Fibroblast of skin of back (primary cell): ENCODE measurements around the gene IDH2.
A peak's percentile ranks its signal among the peaks of the same experiment; 100 is the strongest.

Source experiments
- DNase-seq: peaks from one replicate; pipeline ENCODE4 v3.0.0-alpha.2; 2013

Gene IDH2

DNA sequence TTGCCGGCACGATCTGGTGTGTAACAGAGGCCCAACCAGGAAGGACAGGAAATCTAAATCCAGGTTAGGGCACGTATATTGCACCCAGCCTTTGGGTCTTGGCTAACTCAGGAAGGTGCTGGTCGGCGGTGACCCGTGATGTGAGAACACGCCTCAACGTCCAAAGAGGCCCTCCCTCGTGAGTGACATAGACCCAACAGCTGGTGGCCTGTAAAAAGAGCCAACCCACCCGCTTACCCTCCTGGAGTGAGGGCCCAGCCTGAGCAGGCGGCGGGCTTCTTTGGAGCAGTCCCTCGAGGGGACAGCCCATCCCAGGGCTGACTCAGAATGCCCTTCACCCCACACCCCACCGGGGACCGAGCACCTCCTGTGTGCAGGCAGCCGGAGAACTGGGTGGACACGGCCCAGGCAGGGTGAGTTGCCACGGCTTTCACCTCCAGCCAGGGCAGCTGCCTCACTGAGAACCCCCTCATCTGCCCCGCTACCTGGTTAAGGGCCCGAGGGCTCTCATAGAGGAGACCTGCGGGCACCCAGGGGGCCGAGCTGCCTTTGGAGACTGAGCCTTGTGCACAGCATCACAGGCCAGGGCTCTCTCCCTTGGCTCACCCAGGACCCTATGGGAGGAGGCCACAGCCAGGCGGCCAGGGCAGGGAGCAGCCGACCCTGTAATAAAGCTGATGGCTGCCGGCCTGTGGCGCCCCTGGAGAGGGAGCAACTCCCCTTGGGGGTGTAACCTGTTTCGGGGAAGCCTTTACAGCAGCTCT is 59.3 kb downstream of the IDH2 start:
- no peak for DNase-seq

DNA sequence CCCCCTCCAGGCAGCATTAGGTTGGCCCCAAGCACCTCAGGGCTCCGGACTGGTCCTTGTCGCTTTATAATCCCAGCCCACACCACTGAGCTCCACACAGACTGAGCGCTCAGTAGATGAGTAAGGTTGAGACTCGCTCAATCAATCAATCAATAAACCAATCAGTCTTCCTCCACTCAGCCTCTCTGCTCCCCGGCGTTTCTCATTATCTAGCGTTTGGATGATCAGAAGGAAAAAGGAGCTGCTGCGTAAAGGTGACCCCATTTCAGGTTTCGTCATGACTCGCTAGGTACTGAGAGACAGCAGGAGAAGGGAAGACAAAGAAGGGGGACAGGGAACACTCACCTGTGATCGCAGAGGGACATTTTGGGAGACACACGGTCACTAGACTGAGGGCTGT is 59.9 kb downstream of the IDH2 start:
- no peak for DNase-seq

DNA sequence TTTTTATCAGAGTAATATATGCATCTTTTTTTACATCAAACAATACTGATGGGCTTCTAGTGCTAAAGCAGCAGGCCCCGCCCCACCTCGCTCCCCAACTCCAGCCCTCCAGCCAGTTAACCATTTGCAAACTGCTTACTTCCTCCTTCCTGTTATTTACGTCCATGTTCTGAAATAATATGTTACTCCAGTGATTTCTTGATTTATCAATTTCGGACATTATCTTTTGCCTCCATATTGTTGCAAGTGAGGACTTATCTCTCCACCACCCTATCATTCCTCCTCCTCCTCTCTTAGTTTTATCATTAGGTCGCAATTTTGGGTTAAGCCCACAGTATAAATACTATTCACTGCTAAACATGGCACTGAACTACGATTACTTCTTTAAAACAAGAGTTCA is 61.6 kb downstream of the IDH2 start:
- no peak for DNase-seq

DNA sequence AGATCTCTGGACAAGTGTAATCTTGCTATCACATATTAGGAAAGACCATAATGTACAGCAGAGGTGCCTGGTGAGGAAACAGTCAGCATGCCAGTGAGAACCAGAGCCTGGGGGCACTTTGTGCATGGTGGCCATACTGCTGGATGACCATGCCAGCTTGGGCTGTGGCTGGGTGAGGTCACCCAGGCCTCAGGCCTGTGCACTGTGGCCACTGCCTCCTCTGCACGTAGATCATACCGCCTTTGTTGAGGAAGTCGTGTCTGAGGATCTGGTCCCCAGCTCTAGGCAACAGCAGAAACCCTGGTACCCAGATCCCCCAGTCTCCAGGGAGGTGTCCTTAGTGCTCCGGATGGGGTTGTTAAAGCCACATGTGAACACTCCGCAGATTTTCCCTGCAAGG is 62.3 kb downstream of the IDH2 start:
- DNase-seq: no peak

DNA sequence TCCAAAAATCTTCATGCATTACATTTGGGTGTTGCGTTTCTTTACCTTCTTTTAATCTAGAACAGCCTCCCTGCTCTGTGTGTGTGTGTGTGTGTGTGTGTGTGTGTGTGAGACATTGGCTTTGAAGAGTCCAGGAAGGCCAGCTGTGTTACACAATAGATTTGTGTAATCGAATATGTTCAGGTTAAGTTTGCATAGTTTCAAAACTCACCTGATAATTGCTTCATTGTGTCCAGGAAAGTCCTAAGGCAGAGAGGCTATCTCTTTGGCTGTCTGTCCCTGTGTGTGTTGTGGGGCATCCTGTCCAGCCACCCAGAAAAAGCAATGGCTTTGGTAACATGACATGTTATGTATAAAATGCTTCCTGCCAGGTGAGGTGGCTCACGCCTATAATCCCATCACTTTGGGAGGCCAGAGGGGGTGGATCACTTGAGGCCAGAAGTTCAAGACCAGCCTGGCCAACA is 63.6 kb downstream of the IDH2 start:
- no peak for DNase-seq

DNA sequence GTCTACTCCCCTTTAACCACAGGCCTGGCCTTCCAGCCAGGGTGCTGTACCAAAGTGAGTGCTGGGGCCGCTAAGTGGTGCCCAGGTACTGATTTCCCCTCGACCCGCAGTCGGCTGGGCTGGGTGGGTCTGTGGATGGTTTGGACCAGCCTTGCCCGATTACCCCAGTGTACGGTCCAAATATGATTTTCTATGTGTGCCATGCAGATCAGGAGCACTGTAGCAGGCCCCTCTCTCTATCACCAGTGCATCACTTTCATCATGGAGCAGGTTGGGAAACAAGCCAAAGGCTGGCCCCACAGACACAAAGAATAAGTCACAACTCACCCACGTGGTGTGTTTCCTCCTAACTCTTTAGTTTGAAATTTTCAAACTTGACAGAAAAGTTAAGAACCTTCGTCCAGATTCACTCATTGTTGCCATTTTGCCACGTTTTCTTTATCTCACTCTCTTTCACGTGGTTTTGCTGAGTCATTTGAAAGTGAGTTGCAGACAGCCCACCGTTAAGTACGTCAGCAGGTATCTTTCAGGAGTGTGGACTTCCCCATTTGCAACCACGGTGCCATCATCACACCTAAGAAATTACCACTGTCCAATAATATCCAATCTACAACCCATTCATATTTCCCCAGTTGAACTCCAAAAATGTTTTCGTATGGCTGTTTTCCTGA is 64.2 kb downstream of the IDH2 start:
- DNase-seq: peak; percentile 18

DNA sequence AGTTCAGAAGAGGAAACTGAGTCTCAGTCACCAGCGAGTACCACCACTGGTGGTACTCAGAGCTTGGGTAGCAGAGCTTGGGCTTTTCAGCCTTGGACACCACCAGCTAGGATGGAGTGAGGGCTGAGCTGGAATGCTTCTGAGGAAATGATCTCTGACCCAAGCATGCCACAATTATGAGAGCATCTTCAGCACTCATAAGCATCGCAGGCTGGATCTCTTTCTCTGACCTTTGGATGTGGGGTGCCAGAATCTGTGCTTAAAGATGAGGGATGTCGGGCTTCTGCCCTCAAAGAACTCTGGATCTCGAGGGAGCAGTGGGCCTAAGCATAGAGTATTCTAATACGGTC is 64.8 kb downstream of the IDH2 start:
- DNase-seq: peak; percentile 55

DNA sequence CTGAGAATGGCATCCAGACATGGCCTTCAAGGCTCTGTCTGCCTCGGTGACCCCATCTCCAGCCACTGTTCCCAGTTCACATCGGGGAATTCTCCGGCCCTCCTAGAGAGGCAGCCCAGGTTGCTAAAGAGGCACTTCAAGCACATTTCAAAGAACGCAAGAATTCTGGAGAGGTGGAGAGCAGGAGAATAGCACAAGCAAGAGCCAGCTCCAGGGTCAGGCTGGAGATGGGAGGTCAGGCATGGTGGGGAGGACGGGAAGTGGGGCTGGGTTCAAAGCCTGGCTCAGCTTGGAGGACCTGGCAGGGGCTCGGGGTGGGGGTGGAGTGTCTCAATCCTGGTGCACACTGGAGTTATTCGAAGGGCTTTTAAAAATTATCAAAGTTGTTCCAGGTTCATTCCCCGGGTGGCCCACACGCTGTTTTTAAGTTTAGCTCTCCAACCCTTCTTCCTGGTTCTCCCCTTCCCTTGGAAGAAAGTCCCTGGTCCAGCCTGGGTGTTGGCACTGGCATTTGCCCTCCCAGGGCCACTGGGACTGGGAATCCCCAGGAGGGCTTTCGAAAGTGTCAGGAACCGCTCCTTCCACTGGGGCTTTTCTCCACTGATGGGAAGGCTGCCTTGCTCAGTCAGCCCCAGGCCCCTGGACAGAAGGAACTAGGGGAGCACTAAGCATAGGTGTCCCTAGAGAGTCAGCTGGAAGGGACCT is 65.3 kb downstream of the IDH2 start:
- no peak for DNase-seq

DNA sequence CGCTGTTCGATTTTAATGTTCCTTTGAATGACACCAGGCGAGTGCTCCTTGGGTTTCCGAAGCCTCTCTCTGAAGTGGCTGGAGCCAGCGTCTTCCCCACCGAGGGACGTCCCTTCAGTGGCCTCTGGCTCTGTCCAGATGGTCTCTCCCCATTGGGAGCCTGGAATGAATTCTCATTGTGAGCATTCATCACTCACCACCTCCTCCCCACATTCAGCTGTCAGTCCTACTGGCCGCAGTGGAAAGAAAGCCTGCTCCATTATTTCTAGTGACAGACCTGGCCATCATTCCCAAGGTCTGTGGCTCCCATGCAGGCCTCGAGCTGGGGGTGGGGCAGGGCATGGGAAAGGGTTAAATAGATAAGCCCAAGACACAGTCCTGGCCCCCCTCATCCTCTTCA is 65.9 kb downstream of the IDH2 start:
- DNase-seq: no peak

DNA sequence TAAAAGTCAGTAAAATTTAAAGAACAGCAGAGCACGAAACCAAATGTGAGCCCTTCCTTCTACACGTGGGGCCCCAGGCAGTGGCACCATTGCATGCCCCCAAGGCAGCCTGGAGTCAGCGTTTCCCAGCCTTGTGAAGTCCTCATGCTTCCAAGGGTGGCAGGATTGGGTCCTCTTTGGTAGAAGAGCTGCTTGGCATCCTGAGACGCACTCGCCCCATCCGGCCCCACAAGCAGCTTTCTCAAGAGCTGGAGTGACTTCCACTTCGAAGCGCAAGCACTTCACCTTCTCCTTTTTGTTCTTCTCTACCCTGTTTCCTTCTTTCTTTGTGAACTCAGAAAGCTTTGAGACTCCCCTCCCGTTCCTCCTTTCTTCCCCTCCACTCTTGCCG is 66.4 kb downstream of the IDH2 start:
- no peak for DNase-seq

DNA sequence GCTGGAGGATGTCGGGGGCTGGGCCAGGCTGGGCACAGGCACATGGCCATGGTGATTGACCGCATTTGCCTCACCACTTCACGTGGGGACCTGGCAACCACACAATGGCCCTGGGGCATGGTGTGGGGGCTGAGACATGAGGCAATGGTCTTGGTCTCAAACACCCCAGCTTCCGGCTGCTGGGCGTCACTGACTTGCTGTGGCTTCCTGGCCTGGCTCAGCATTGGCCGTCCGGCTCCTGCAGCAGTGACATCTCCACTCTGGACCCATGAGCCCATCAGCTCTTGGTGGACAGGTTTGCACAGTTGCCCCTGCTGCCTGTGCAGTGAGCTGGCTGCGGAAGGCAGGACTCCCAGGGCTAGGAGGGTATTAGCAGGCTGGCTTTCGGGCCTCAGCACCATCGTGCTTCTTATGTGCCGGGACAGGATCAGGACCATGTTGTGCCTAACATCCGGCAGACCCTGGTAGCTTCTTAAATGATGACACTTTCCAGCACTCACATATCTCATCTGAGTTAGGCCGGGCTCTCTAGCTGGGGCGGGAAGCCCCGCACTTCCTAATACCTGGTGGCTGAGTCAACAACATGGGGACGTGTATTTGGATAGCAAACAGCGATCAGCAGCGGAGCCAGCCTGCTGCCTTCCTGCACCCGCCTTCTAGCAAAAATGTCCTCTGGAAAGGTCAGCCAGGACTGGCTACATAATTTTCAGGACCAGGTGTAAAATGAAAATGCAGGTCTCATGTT is 67.0 kb downstream of the IDH2 start:
- peak; percentile 73 for DNase-seq

DNA sequence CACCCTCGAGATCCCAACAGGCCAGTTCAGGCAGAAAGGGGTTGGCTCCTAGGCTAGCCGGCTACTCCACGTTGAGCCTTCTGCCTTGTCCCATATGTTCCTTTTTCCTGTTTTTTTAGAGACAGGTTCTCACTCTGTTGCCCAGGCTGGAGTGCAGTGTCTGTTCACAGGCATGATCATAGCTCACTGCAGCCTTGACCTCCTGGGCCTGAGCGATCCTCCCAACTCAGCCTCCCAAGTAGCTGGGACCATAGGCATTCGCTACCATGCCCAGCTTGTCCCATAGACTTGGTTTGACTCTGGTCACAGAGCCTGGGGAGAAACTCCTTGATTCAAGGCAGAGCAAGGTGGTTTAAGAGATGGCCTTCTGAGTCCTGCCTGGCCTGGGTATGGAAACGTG is 68.8 kb downstream of the IDH2 start:
- DNase-seq: no peak
